Fibroblast of lung (primary cell): ENCODE data around the gene ARL15. TPM values are rescaled to one million over a fixed set of nuclear protein-coding genes. Genes with fewer than 3 reads are reported as not detected.
A peak's percentile ranks its signal among the peaks of the same experiment; 100 is the strongest.

Source experiments
- DNase-seq, 2 donors: peaks; one replicate each; pipeline versions ENCODE4 v3.0.0 to v3.0.0-alpha.2; 2010; ENCODE audit warnings: low read depth in 2 of 2
- H2AFZ ChIP-seq: 2 replicates; pipeline ENCODE4 v1.5.1; 2012; ENCODE audit warnings: low read length, control low read depth, inconsistent platforms
- H3K27ac ChIP-seq: 2 replicates; pipeline ENCODE4 v1.5.1; 2011; ENCODE audit warnings: low read length, control low read depth; ENCODE audit not compliant: insufficient read depth
- H3K27me3 ChIP-seq: 2 replicates; pipeline ENCODE4 v1.5.1; 2011; ENCODE audit warnings: mild to moderate bottlenecking, low read length; ENCODE audit not compliant: control insufficient read depth, insufficient read depth
- H3K36me3 ChIP-seq: 2 replicates; pipeline ENCODE4 v1.5.1; 2011; ENCODE audit warnings: low read length; ENCODE audit not compliant: control insufficient read depth, insufficient read depth
- H3K4me1 ChIP-seq: 2 replicates; pipeline ENCODE4 v1.5.1; 2011; ENCODE audit warnings: low read length; ENCODE audit not compliant: control insufficient read depth, insufficient read depth; ENCODE audit errors: extremely low read depth
- H3K4me2 ChIP-seq: 2 replicates; pipeline ENCODE4 v1.5.1; 2011; ENCODE audit warnings: low read length, control low read depth; ENCODE audit not compliant: insufficient read depth; ENCODE audit errors: extremely low read depth
- H3K4me3 ChIP-seq, 4 experiments: fragments of 200-600 bp in 1 of 4; sonication (generic) in 1 of 4; replicated peaks in 1 of 4; 2 replicates each; pipeline ENCODE4 v1.5.1; 2011 to 2016; ENCODE audit warnings: low read length in 4 of 4, low read depth in 3 of 4, mild to moderate bottlenecking in 3 of 4, control low read depth in 2 of 4, inconsistent platforms in 1 of 4, mixed read lengths in 1 of 4; ENCODE audit not compliant: insufficient read depth in 1 of 4; ENCODE audit errors: control extremely low read depth in 1 of 4
- H3K79me2 ChIP-seq: 2 replicates; pipeline ENCODE4 v1.5.1; 2012; ENCODE audit warnings: mild to moderate bottlenecking, low read length, inconsistent platforms; ENCODE audit not compliant: control insufficient read depth, insufficient read depth
- H3K9ac ChIP-seq: 2 replicates; pipeline ENCODE4 v1.5.1; 2011; ENCODE audit warnings: mild to moderate bottlenecking, low read length, control low read depth; ENCODE audit not compliant: insufficient read depth
- H3K9me3 ChIP-seq: 2 replicates; pipeline ENCODE4 v1.5.1; 2012; ENCODE audit warnings: low read depth, low read length; ENCODE audit not compliant: control insufficient read depth, insufficient read depth
- H4K20me1 ChIP-seq: 2 replicates; pipeline ENCODE4 v1.5.1; 2011; ENCODE audit warnings: low read length; ENCODE audit not compliant: control insufficient read depth, insufficient read depth; ENCODE audit errors: extremely low read depth
- CTCF ChIP-seq, 2 donors: IDR thresholded peaks in 1 of 2; conservative IDR thresholded peaks in 1 of 2; 1 replicate in 1 of 2; 2 replicates in 1 of 2; pipeline ENCODE4 v1.5.1; 2011 to 2012; ENCODE audit warnings: low read length in 2 of 2, control low read depth in 1 of 2, inconsistent platforms in 1 of 2, low read depth in 1 of 2, mild to moderate bottlenecking in 1 of 2
- EZH2 ChIP-seq: IDR thresholded peaks from 2 replicates; pipeline ENCODE4 v1.5.1; 2012; ENCODE audit warnings: low read length, control low read depth, mild to moderate bottlenecking; ENCODE audit errors: missing control alignments
- polyA plus RNA-seq, 2 donors: library from polyadenylated mRNA; depleted of rRNA in 1 of 2; stranded (reverse) in 1 of 2; unstranded in 1 of 2; fragments of >200 nt; gene quantifications; 2 replicates each; pipeline ENCODE4 v1.2.1, GENCODE V29; 2011 to 2012; ENCODE audit warnings: missing spikeins in 1 of 2
- total RNA-seq: library from RNA; depleted of rRNA; stranded (reverse); fragments of >200 nt; gene quantifications from 2 replicates; pipeline ENCODE4 v1.2.1, GENCODE V29; 2014

The ARL15 gene
- total and polyA plus RNA-seq, 2 donors (not counting 1 experiment from before 2014, with no cell fraction given), result 20.6 to 28.7 TPM

- Histone ChIP-seq H3K36me3 (no peaks in the 10 kb centered on the region), H4K20me1 (no peaks in the 10 kb centered on the region), H3K9ac (no peak overlapping the region), H2AFZ (no peak overlapping the region), H3K9me3 (no peaks in the 10 kb centered on the region), H3K79me2 (no peaks in the 10 kb centered on the region), H3K27ac (no peak overlapping the region), H3K4me3 (no peak overlapping the region), H3K27me3 (no peaks in the 10 kb centered on the region), H3K4me2 (no peak overlapping the region), H3K4me1 (no peaks in the 10 kb centered on the region)
- TF ChIP-seq EZH2 (no peak), CTCF (conservative IDR thresholded peaks at IDR 0.05 in 1 of 2, IDR thresholded peaks at IDR 0.05 in 1 of 2; ENCODE audit: low read depth in 1 of 2, low read length in 2 of 2) (no peak)
- DNase-seq, result no peak
Observed at GRCh38 chr5:53926026-53926425, 384.3 kb downstream of the ARL15 start.

GRCh38 chr5:53924392-53924791, 386.0 kb downstream of the ARL15 start:
- peak overlapping the region; percentile 37 for H3K4me2 ChIP-seq
- no peak overlapping the region for H3K9ac ChIP-seq
- H3K36me3 ChIP-seq, result no peaks in the 10 kb centered on the region
- H3K79me2 ChIP-seq, result no peaks in the 10 kb centered on the region
- H2AFZ ChIP-seq, result no peak overlapping the region
- no peaks in the 10 kb centered on the region for H3K9me3 ChIP-seq
- TF ChIP-seq CTCF (conservative IDR thresholded peaks at IDR 0.05 in 1 of 2, IDR thresholded peaks at IDR 0.05 in 1 of 2; ENCODE audit: low read depth in 1 of 2, low read length in 2 of 2) (no peak), EZH2 (no peak)
- no peak overlapping the region for H3K4me3 ChIP-seq
- H3K27me3 ChIP-seq, result no peaks in the 10 kb centered on the region
- H3K27ac ChIP-seq, result no peak overlapping the region
- H3K4me1 ChIP-seq, result no peaks in the 10 kb centered on the region
- DNase-seq, result peak; percentile 22 to 36
- no peaks in the 10 kb centered on the region for H4K20me1 ChIP-seq

DNA sequence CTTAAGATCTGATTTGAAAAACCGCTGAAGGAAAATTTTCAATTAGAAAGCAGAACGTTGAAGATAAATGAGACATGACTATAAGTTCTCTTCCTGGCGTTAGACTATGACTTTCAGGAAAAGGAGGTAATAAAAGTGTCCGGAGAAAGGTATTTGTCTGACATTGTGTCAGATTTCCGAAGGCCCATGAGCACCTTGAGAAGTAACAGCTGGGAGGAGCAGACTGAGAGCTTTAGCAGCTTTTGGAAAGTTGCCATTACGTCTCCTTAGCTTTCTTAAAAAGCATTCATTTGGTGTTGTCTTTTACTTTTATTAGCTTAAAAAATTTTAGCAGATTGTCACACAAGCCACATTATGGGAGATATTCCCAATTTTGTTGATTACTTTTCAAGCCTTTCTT, 386.4 kb downstream of the ARL15 start:
- Histone ChIP-seq H3K27ac (no peak overlapping the region), H3K9ac (no peak overlapping the region), H3K27me3 (no peaks in the 10 kb centered on the region), H3K4me2 (no peak overlapping the region), H2AFZ (no peak overlapping the region), H3K9me3 (no peaks in the 10 kb centered on the region), H4K20me1 (no peaks in the 10 kb centered on the region), H3K36me3 (no peaks in the 10 kb centered on the region), H3K4me1 (no peaks in the 10 kb centered on the region), H3K79me2 (no peaks in the 10 kb centered on the region), H3K4me3 (no peak overlapping the region)
- TF ChIP-seq CTCF (conservative IDR thresholded peaks at IDR 0.05 in 1 of 2, IDR thresholded peaks at IDR 0.05 in 1 of 2; ENCODE audit: low read depth in 1 of 2, low read length in 2 of 2) (no peak), EZH2 (no peak)
- DNase-seq, result peak in 1 of 2 donors; percentile 25
